ENCODE measurements around the gene KIF26B. TPM values are rescaled to one million over a fixed set of nuclear protein-coding genes. Genes with fewer than 3 reads are reported as not detected.

KIF26B gene
- total RNA-seq, 4 donors from 2014 or later: 3.6 to 7.0 (median 5.2) TPM

- Histone ChIP-seq H3K36me3 (no peaks in the 10 kb centered on the region), H3K9me3 (no peaks in the 10 kb centered on the region), H3K27me3 (no peaks in the 10 kb centered on the region), H3K27ac (no peak overlapping the region), H3K4me1 (no peaks in the 10 kb centered on the region), H3K4me3 (no peak overlapping the region)
- WGBS: 73% methylated on average over 3 of the region's 3 CpGs
- TF ChIP-seq EP300 (IDR thresholded peaks at IDR 0.05): no peak
- no peak for TF ChIP-seq POLR2AphosphoS5 (IDR thresholded peaks at IDR 0.05)
- no peak for TF ChIP-seq POLR2A (IDR thresholded peaks at IDR 0.05)
- no peak for TF ChIP-seq CTCF (IDR thresholded peaks at IDR 0.05)
- no peak for DNase-seq (ENCODE audit: low spot score in 2 of 2)
These were observed 38.0 kb upstream of the KIF26B start for GRCh38 chr1:245116751-245117150.

GRCh38 chr1:245118066-245118465 is 36.7 kb upstream of the KIF26B start:
- no peak for DNase-seq (ENCODE audit: low spot score in 2 of 2)
- Histone ChIP-seq H3K27me3 (no peaks in the 10 kb centered on the region), H3K36me3 (no peaks in the 10 kb centered on the region), H3K27ac (no peak overlapping the region), H3K4me3 (no peak overlapping the region), H3K9me3 (no peaks in the 10 kb centered on the region), H3K4me1 (no peaks in the 10 kb centered on the region)
- TF ChIP-seq EP300 (IDR thresholded peaks at IDR 0.05) (no peak), POLR2AphosphoS5 (IDR thresholded peaks at IDR 0.05) (no peak), POLR2A (IDR thresholded peaks at IDR 0.05) (no peak), CTCF (IDR thresholded peaks at IDR 0.05) (no peak)
- 71% methylated on average over 7 of the region's 7 CpGs for WGBS

- TF ChIP-seq POLR2AphosphoS5 (IDR thresholded peaks at IDR 0.05): no peak
- no peak for TF ChIP-seq CTCF (IDR thresholded peaks at IDR 0.05)
- TF ChIP-seq POLR2A (IDR thresholded peaks at IDR 0.05): no peak
- H3K27ac ChIP-seq: no peak overlapping the region
- H3K4me1 ChIP-seq: no peaks in the 10 kb centered on the region
- H3K4me3 ChIP-seq: no peak overlapping the region
- H3K9me3 ChIP-seq: no peaks in the 10 kb centered on the region
- DNase-seq (ENCODE audit: low spot score in 2 of 2): no peak
- no peaks in the 10 kb centered on the region for H3K36me3 ChIP-seq
- WGBS: 74% methylated on average over 2 of the region's 2 CpGs
- H3K27me3 ChIP-seq: no peaks in the 10 kb centered on the region
These were observed 36.0 kb upstream of the KIF26B start for GRCh38 chr1:245118806-245119205.

GRCh38 chr1:245121523-245121922 is 33.3 kb upstream of the KIF26B start:
- Histone ChIP-seq H3K9me3 (no peaks in the 10 kb centered on the region), H3K4me1 (no peaks in the 10 kb centered on the region), H3K27ac (no peak overlapping the region), H3K27me3 (no peaks in the 10 kb centered on the region), H3K36me3 (no peaks in the 10 kb centered on the region), H3K4me3 (no peak overlapping the region)
- DNase-seq (ENCODE audit: low spot score in 2 of 2): no peak
- WGBS: 92% methylated on average over 7 of the region's 7 CpGs
- TF ChIP-seq CTCF (IDR thresholded peaks at IDR 0.05) (no peak), EP300 (IDR thresholded peaks at IDR 0.05) (no peak)

- 89% methylated on average over 5 of the region's 6 CpGs for WGBS
- TF ChIP-seq POLR2AphosphoS5 (IDR thresholded peaks at IDR 0.05) (no peak), EP300 (IDR thresholded peaks at IDR 0.05) (no peak), POLR2A (IDR thresholded peaks at IDR 0.05) (no peak), CTCF (IDR thresholded peaks at IDR 0.05) (no peak)
These were observed 30.5 kb upstream of the KIF26B start for GRCh38 chr1:245124241-245124640.

More at GRCh38 chr1:245124241-245124640, 30.5 kb upstream of the KIF26B start:
- no peaks in the 10 kb centered on the region for H3K36me3 ChIP-seq
- H3K9me3 ChIP-seq: no peaks in the 10 kb centered on the region
- DNase-seq (ENCODE audit: low spot score in 2 of 2): no peak
- H3K27me3 ChIP-seq: peaks cover 2% of the 10 kb centered on the region
- no peak overlapping the region for H3K27ac ChIP-seq
- H3K4me3 ChIP-seq: no peak overlapping the region
- no peaks in the 10 kb centered on the region for H3K4me1 ChIP-seq

All from suprapubic skin (tissue), 4 donors.